ENCODE data around the gene LIPJ. TPM values are rescaled to one million over a fixed set of nuclear protein-coding genes. Genes with fewer than 3 reads are reported as not detected.

The LIPJ gene
- total and polyA plus RNA-seq, 10 of the 15 experiments (the other 5 are each of a cell fraction or from before 2014, with no cell fraction given): 0.03 to 0.23 (median 0.08) TPM; not detected in 5

- TF ChIP-seq ETV6 (conservative IDR thresholded peaks at IDR 0.05 in 1 of 2, IDR thresholded peaks at IDR 0.05 in 1 of 2; ENCODE audit: borderline replicate concordance in 1 of 2, low read depth in 1 of 2) (no peak), MYC (IDR thresholded peaks at IDR 0.05; ENCODE audit: insufficient read depth, insufficient read length, insufficient replicate concordance, low read length, severe bottlenecking) (no peak), IRF3 (IDR thresholded peaks at IDR 0.05) (no peak), TCF12 (IDR thresholded peaks at IDR 0.05; ENCODE audit: low read depth, low read length) (no peak), ZNF687 (IDR thresholded peaks at IDR 0.05) (no peak), ZBED1 (IDR thresholded peaks at IDR 0.05; ENCODE audit: borderline replicate concordance) (no peak), PKNOX1 (IDR thresholded peaks at IDR 0.05) (no peak), ATF3 (IDR thresholded peaks at IDR 0.05; ENCODE audit: borderline replicate concordance, extremely low read depth, low read depth, low read length) (no peak)
- intact Hi-C loops (cut with micrococcal nuclease; ENCODE audit: unreplicated experiment) (no loop called here), in situ Hi-C loops (cut with MboI) (no loop called here)
- no peak overlapping the region for H3K4me2 ChIP-seq (ENCODE audit: control insufficient read depth, insufficient read depth)
- no peaks in the 10 kb centered on the region for H3K4me1 ChIP-seq (ENCODE audit: control insufficient read depth, insufficient read depth, low read length)
- RAD21 ChIA-PET (ENCODE audit: unreplicated experiment): no interaction called here
- CTCF ChIA-PET: interaction anchor here (0.8 to 1.5 kb wide), 3 partner anchors 8 to 156 kb away, joined by 3 read pairs; no protein-coding TSS in a partner anchor
- no peaks in the 10 kb centered on the region; a peak in 1 of 4 replicates for H3K27me3 ChIP-seq (replicated peaks in 1 of 2; ENCODE audit: control insufficient read depth in 2 of 2, insufficient read depth in 2 of 2, low read length in 1 of 2)
- H3K9ac ChIP-seq (ENCODE audit: control insufficient read depth, insufficient read depth, low read length): no peak overlapping the region
- SMC1A ChIA-PET (ENCODE audit: uncharacterized antibody, unreplicated experiment): interaction anchor here (0.7 to 1.1 kb wide), 3 partner anchors 17 to 120 kb away, joined by 3 read pairs; no protein-coding TSS in a partner anchor
- H3K27ac ChIP-seq (ENCODE audit: control insufficient read depth, insufficient read depth): no peak overlapping the region
- H3K36me3 ChIP-seq (ENCODE audit: control insufficient read depth in 2 of 2, insufficient read depth in 2 of 2, low read length in 1 of 2): no peaks in the 10 kb centered on the region
- no peak overlapping the region for H3K4me3 ChIP-seq
- FAIRE-seq (no peak), DNase-seq (ENCODE audit: low read depth, low spot score) (no peak), ATAC-seq (no peak)
- H3K9me3 ChIP-seq (replicated peaks; ENCODE audit: control insufficient read depth, insufficient read depth, low read length): no peaks in the 10 kb centered on the region; the same call in 2 of the 3 replicates
- WGBS (ENCODE audit: insufficient coverage, insufficient replicate concordance, low lambda C conversion rate, missing lambda C conversion rate): 81% methylated on average over 2 of the region's 2 CpGs
- H4K20me1 ChIP-seq (ENCODE audit: control insufficient read depth, insufficient read depth): no peaks in the 10 kb centered on the region
- H2AFZ ChIP-seq (ENCODE audit: control insufficient read depth, low read depth, low read length): peak overlapping the region; percentile 57
- BruUV-seq (replicated peaks): no TSS peak
- no peaks in the 10 kb centered on the region for H3K79me2 ChIP-seq (ENCODE audit: control insufficient read depth, insufficient read depth, low read length)
- POLR2A ChIA-PET: no interaction called here
These were observed 22.2 kb downstream of the LIPJ start for GRCh38 chr10:88608780-88609179.
